SK-N-SH (cell line): ENCODE data around the gene TKT.

Experiments used
- EP300 ChIP-seq, 2 experiments: IDR thresholded peaks; 2 replicates each; pipeline versions ENCODE4 v1.4.0 to v1.6.1; 2012; ENCODE audit warnings: borderline replicate concordance in 1 of 2, low read depth in 1 of 2, low read length in 1 of 2
- MXI1 ChIP-seq: IDR thresholded peaks from 2 replicates; pipeline ENCODE4 v1.6.1; 2012; ENCODE audit warnings: mild to moderate bottlenecking, low read depth, low read length, improper control_type of control experiment
- NFIC ChIP-seq: IDR thresholded peaks from 2 replicates; pipeline ENCODE4 v1.4.0; 2012; ENCODE audit warnings: borderline replicate concordance
- POLR2AphosphoS5 ChIP-seq: IDR thresholded peaks from 2 replicates; pipeline ENCODE4 v1.6.1; 2012; ENCODE audit warnings: low read depth, low read length
- RAD21 ChIP-seq: IDR thresholded peaks from 2 replicates; pipeline ENCODE4 v1.6.1; 2012; ENCODE audit warnings: mild to moderate bottlenecking, low read length
- TEAD4 ChIP-seq: IDR thresholded peaks from 2 replicates; pipeline ENCODE4 v1.4.0; 2012; ENCODE audit warnings: mild to moderate bottlenecking, borderline replicate concordance; ENCODE audit not compliant: insufficient read depth
- TF ChIP-seq, protein P1 (sequence below): fragments of 200-600 bp; sonication (generic); IDR thresholded peaks from 2 replicates; pipeline ENCODE4 v1.6.1; 2017; ENCODE audit warnings: antibody characterized with exemption, mild to moderate bottlenecking, moderate library complexity
- TF ChIP-seq, protein P2 (sequence below): IDR thresholded peaks from 2 replicates; pipeline ENCODE4 v1.4.0; 2012; ENCODE audit warnings: low read depth

- TF ChIP-seq, protein P1, sequence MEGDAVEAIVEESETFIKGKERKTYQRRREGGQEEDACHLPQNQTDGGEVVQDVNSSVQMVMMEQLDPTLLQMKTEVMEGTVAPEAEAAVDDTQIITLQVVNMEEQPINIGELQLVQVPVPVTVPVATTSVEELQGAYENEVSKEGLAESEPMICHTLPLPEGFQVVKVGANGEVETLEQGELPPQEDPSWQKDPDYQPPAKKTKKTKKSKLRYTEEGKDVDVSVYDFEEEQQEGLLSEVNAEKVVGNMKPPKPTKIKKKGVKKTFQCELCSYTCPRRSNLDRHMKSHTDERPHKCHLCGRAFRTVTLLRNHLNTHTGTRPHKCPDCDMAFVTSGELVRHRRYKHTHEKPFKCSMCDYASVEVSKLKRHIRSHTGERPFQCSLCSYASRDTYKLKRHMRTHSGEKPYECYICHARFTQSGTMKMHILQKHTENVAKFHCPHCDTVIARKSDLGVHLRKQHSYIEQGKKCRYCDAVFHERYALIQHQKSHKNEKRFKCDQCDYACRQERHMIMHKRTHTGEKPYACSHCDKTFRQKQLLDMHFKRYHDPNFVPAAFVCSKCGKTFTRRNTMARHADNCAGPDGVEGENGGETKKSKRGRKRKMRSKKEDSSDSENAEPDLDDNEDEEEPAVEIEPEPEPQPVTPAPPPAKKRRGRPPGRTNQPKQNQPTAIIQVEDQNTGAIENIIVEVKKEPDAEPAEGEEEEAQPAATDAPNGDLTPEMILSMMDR: no peak
- no peak for TF ChIP-seq RAD21
- TF ChIP-seq NFIC: no peak
- TF ChIP-seq MXI1: no peak
- TF ChIP-seq, protein P2, sequence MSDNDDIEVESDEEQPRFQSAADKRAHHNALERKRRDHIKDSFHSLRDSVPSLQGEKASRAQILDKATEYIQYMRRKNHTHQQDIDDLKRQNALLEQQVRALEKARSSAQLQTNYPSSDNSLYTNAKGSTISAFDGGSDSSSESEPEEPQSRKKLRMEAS: no peak
- no peak for TF ChIP-seq TEAD4
- TF ChIP-seq POLR2AphosphoS5: no peak
- no peak for TF ChIP-seq EP300 (IDR thresholded peaks at IDR 0.05; ENCODE audit: borderline replicate concordance in 1 of 2, low read depth in 1 of 2, low read length in 1 of 2)
Observed at GRCh38 chr3:53239800-53240199, 16.0 kb downstream of the TKT start.
